ENCODE measurements around the gene ITGAL.
"Not testable (repeated sequence)": the region's sequence is repeated elsewhere in the genome, so short reads cannot be mapped to it uniquely, and the experiment has no call there.

Gene ITGAL

DNA sequence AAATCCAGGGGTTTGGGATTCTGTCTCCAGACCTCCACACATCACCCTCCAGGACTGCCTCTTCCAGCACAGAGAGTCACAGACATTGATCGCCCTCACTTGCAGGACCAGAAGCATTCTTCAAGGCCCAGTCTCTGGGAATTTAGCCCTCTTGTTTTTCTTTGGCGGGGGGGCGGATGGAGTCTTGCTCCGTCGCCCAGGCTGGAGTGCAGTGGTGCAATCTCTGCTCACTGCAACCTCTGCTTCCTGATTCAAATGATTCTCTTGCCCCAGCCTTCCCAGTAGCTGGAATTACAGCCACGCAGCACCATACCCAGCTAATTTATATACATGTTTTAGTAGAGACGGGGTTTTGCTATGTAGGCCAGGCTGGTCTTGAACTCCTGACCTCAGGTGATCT lies 8.5 kb upstream of the ITGAL start:
- no peak for DNase-seq (ENCODE audit: extremely low spot score)
- CTCF ChIA-PET = interaction anchor here (0.6 kb wide), 1 partner anchor 17 kb away, joined by 3 read pairs; no protein-coding TSS in a partner anchor
- TF ChIP-seq SP1 (IDR thresholded peaks at IDR 0.05) (no peak), LEF1 (IDR thresholded peaks at IDR 0.05; ENCODE audit: borderline replicate concordance) (no peak), L3MBTL2 (conservative IDR thresholded peaks at IDR 0.05) (no peak), CTBP1 (IDR thresholded peaks at IDR 0.05; ENCODE audit: borderline replicate concordance) (no peak), ELF4 (IDR thresholded peaks at IDR 0.05) (no peak), BHLHE40 (IDR thresholded peaks at IDR 0.05; ENCODE audit: borderline replicate concordance) (no peak), HDGF (IDR thresholded peaks at IDR 0.05; ENCODE audit: borderline replicate concordance) (no peak), FOXA1 (IDR thresholded peaks at IDR 0.05) (no peak), TARDBP (IDR thresholded peaks at IDR 0.05) (no peak), ARNT (IDR thresholded peaks at IDR 0.05) (no peak), ZNF384 (IDR thresholded peaks at IDR 0.05) (no peak)
- POLR2A ChIA-PET = interaction anchor here (0.9 kb wide), 1 partner anchor 65 kb away, joined by 3 read pairs; no protein-coding TSS in a partner anchor

GRCh38 chr16:30470170-30470512 lies 2.4 kb upstream of the ITGAL start:
- DNase-seq (ENCODE audit: extremely low spot score) = no peak
- POLR2A ChIA-PET = no interaction called here
- CTCF ChIA-PET = no interaction called here
- TF ChIP-seq SUZ12 (IDR thresholded peaks at IDR 0.05) (no peak), FOXM1 (IDR thresholded peaks at IDR 0.05; ENCODE audit: borderline replicate concordance) (no peak), ZNF384 (IDR thresholded peaks at IDR 0.05) (no peak), LEF1 (IDR thresholded peaks at IDR 0.05; ENCODE audit: borderline replicate concordance) (no peak), HDGF (IDR thresholded peaks at IDR 0.05; ENCODE audit: borderline replicate concordance) (no peak), L3MBTL2 (conservative IDR thresholded peaks at IDR 0.05) (no peak), ARNT (IDR thresholded peaks at IDR 0.05) (no peak), TARDBP (IDR thresholded peaks at IDR 0.05) (no peak), FOXK2 (IDR thresholded peaks at IDR 0.05) (no peak), SP1 (IDR thresholded peaks at IDR 0.05) (no peak), FOXA1 (IDR thresholded peaks at IDR 0.05) (no peak), ELF4 (IDR thresholded peaks at IDR 0.05) (no peak), NFRKB (IDR thresholded peaks at IDR 0.05) (no peak)

DNA sequence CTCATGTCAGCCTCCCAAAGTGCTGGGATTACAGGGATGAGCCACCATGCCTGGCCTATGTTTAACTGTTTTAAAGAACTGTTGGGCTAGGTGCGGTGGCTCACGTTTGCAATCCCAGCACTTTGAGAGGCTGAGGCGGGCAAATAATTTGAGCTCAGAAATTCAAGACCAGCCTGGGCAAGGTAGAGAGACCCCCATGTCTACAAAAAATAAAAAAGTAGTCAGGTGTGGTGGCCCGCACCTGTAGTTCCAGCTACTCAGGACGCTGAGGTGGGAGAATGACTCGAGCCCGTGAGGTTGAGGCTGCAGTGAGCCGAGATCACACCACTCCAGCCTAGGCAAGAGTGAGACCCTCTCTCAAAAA lies 1.9 kb upstream of the ITGAL start:
- ChIA-PET POLR2A (no interaction called here), CTCF (no interaction called here)
- DNase-seq (ENCODE audit: extremely low spot score) = no peak
- TF ChIP-seq, protein P1, sequence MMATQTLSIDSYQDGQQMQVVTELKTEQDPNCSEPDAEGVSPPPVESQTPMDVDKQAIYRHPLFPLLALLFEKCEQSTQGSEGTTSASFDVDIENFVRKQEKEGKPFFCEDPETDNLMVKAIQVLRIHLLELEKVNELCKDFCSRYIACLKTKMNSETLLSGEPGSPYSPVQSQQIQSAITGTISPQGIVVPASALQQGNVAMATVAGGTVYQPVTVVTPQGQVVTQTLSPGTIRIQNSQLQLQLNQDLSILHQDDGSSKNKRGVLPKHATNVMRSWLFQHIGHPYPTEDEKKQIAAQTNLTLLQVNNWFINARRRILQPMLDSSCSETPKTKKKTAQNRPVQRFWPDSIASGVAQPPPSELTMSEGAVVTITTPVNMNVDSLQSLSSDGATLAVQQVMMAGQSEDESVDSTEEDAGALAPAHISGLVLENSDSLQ (IDR thresholded peaks at IDR 0.05) = no peak
- TF ChIP-seq ARNT (IDR thresholded peaks at IDR 0.05) (no peak), TARDBP (IDR thresholded peaks at IDR 0.05) (no peak), FOXA1 (IDR thresholded peaks at IDR 0.05) (no peak)

- CTCF ChIA-PET = interaction anchor here (1.1 kb wide), 1 partner anchor 23 kb away, joined by 3 read pairs; no protein-coding TSS in a partner anchor
- DNase-seq (ENCODE audit: extremely low spot score) = no peak
- POLR2A ChIA-PET = interaction anchor here (0.8 kb wide), 1 partner anchor 28 kb away, joined by 4 read pairs; the partner anchor contains the start of gene SEPHS2
- TF ChIP-seq HDGF (IDR thresholded peaks at IDR 0.05; ENCODE audit: borderline replicate concordance) = no peak
- TF ChIP-seq ZNF384 (IDR thresholded peaks at IDR 0.05) = no peak
- TF ChIP-seq FOXM1 (IDR thresholded peaks at IDR 0.05; ENCODE audit: borderline replicate concordance) = no peak
- no peak for TF ChIP-seq FOXK2 (IDR thresholded peaks at IDR 0.05)
- TF ChIP-seq L3MBTL2 (conservative IDR thresholded peaks at IDR 0.05) = no peak
- TF ChIP-seq LEF1 (IDR thresholded peaks at IDR 0.05; ENCODE audit: borderline replicate concordance) = no peak
- TF ChIP-seq TARDBP (IDR thresholded peaks at IDR 0.05) = no peak
- TF ChIP-seq CTBP1 (IDR thresholded peaks at IDR 0.05; ENCODE audit: borderline replicate concordance) = no peak
- no peak for TF ChIP-seq ARNT (IDR thresholded peaks at IDR 0.05)
- no peak for TF ChIP-seq SUZ12 (IDR thresholded peaks at IDR 0.05)
- no peak for TF ChIP-seq NFRKB (IDR thresholded peaks at IDR 0.05)
- TF ChIP-seq, protein P1 (IDR thresholded peaks at IDR 0.05) = no peak
Measured at GRCh38 chr16:30473231-30474073, 910 bp downstream of the ITGAL start.

DNA sequence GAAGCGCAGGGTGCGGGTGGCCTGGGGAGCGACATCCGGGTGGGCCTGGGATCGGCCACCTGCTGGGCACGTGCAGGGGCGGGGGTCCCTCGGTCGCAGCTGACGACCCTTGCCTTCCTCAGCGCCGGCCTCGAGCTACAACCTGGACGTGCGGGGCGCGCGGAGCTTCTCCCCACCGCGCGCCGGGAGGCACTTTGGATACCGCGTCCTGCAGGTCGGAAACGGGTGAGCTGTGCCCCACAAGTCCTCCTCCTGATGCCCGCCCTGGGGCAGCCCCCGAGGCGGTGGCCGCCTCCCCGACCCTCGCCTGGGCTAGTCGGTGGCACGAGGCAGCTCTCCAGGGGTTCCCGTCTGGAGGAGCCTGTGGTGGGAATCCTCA lies 1.5 kb downstream of the ITGAL start:
- ChIA-PET CTCF (no interaction called here), POLR2A (interaction anchor here (0.8 kb wide), 1 partner anchor 29 kb away, joined by 4 read pairs; the partner anchor contains the start of gene SEPHS2)
- no peak for DNase-seq (ENCODE audit: extremely low spot score)
- no peak for TF ChIP-seq CTBP1 (IDR thresholded peaks at IDR 0.05; ENCODE audit: borderline replicate concordance)

DNA sequence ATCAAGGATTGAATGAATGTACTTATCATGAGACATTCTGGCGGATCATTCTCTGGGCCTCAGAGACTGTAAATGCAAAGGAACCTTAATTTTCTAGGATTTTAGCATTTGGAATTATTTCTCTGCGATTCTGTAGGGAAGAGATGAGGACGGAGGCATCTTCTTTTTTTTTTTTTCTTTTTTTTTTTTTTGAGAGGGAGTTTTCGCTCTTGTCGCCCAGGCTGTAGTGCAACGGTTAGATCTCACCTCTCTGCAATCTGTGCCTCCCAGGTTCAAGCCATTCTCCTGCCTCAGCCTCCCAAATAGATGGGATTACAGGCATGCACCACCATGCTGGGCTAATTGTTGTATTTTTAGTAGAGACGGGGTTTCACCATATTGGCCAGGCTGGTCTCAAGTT lies 2.1 kb downstream of the ITGAL start:
- no peak for TF ChIP-seq TARDBP (IDR thresholded peaks at IDR 0.05)
- CTCF ChIA-PET = interaction anchor here (1.1 kb wide), 1 partner anchor 45 kb away, joined by 4 read pairs; the partner anchor contains the start of gene DCTPP1
- no peak for DNase-seq (ENCODE audit: extremely low spot score)
- POLR2A ChIA-PET = no interaction called here

- TF ChIP-seq FOXM1 (IDR thresholded peaks at IDR 0.05; ENCODE audit: borderline replicate concordance) = no peak
- no peak for TF ChIP-seq HDGF (IDR thresholded peaks at IDR 0.05; ENCODE audit: borderline replicate concordance)
- TF ChIP-seq CTBP1 (IDR thresholded peaks at IDR 0.05; ENCODE audit: borderline replicate concordance) = no peak
- no peak for TF ChIP-seq FOXK2 (IDR thresholded peaks at IDR 0.05)
- TF ChIP-seq, protein P1 (IDR thresholded peaks at IDR 0.05) = no peak
- TF ChIP-seq BHLHE40 (IDR thresholded peaks at IDR 0.05; ENCODE audit: borderline replicate concordance) = no peak
- TF ChIP-seq ARNT (IDR thresholded peaks at IDR 0.05) = no peak
- TF ChIP-seq NFRKB (IDR thresholded peaks at IDR 0.05) = no peak
- no peak for TF ChIP-seq ZNF384 (IDR thresholded peaks at IDR 0.05)
- TF ChIP-seq SUZ12 (IDR thresholded peaks at IDR 0.05) = no peak
- TF ChIP-seq LEF1 (IDR thresholded peaks at IDR 0.05; ENCODE audit: borderline replicate concordance) = no peak
- no peak for TF ChIP-seq ELF4 (IDR thresholded peaks at IDR 0.05)
- TF ChIP-seq FOXA1 (IDR thresholded peaks at IDR 0.05) = no peak
- no peak for TF ChIP-seq L3MBTL2 (conservative IDR thresholded peaks at IDR 0.05)
- no peak for TF ChIP-seq TARDBP (IDR thresholded peaks at IDR 0.05)
- TF ChIP-seq SP1 (IDR thresholded peaks at IDR 0.05) = no peak
- CTCF ChIA-PET = interaction anchor here (1.2 kb wide), 1 partner anchor 32 kb away, joined by 5 read pairs; no protein-coding TSS in a partner anchor
Measured at GRCh38 chr16:30476991-30477390, 4.4 kb downstream of the ITGAL start.

GRCh38 chr16:30477773-30478172 lies 5.2 kb downstream of the ITGAL start:
- POLR2A ChIA-PET; DNase-seq (ENCODE audit: extremely low spot score): not testable (repeated sequence)
- CTCF ChIA-PET = interaction anchor here (1.2 kb wide), 1 partner anchor 31 kb away, joined by 5 read pairs; no protein-coding TSS in a partner anchor

More at GRCh38 chr16:30476991-30477390, 4.4 kb downstream of the ITGAL start:
- no peak for DNase-seq (ENCODE audit: extremely low spot score)
- POLR2A ChIA-PET = interaction anchor here (1.0 to 1.5 kb wide), 2 partner anchors 47 to 96 kb away, joined by 3 read pairs; no protein-coding TSS in a partner anchor
